Keratinocyte (primary cell): ENCODE results near the gene EPHA3. TPM values are rescaled to one million over a fixed set of nuclear protein-coding genes. Genes with fewer than 3 reads are reported as not detected.

Source experiments
- DNase-seq: peaks from one replicate; pipeline ENCODE4 v3.0.0-alpha.2; 2011; ENCODE audit warnings: low read depth, missing footprints, low spot score
- FAIRE-seq: peaks from 2 replicates; lab custom pipeline; 2011; peaks lifted over from hg19 to GRCh38; lab: Jason Lieb, UNC
- H2AFZ ChIP-seq: 2 replicates; pipeline ENCODE4 v1.6.0; 2012; ENCODE audit warnings: low read length, control low read depth, inconsistent platforms; ENCODE audit not compliant: control insufficient read depth
- H3K27ac ChIP-seq: 2 replicates; pipeline ENCODE4 v1.5.1; 2011; ENCODE audit warnings: low read length; ENCODE audit not compliant: control insufficient read depth, insufficient read depth
- H3K27me3 ChIP-seq: 3 replicates; pipeline ENCODE4 v1.6.0; 2011; ENCODE audit warnings: low read length; ENCODE audit not compliant: control insufficient read depth, insufficient read depth; ENCODE audit errors: extremely low read depth
- H3K36me3 ChIP-seq, 2 experiments: 2 replicates in 1 of 2; 3 replicates in 1 of 2; pipeline ENCODE4 v1.5.1; 2011; ENCODE audit warnings: low read length in 2 of 2, mild to moderate bottlenecking in 1 of 2; ENCODE audit not compliant: control insufficient read depth in 2 of 2, insufficient read depth in 2 of 2; ENCODE audit errors: extremely low read depth in 1 of 2
- H3K4me1 ChIP-seq: 3 replicates; pipeline ENCODE4 v1.5.1; 2011; ENCODE audit warnings: low read length; ENCODE audit not compliant: control insufficient read depth, insufficient read depth; ENCODE audit errors: extremely low read depth
- H3K4me2 ChIP-seq: 3 replicates; pipeline ENCODE4 v1.6.0; 2011; ENCODE audit warnings: low read depth, low read length; ENCODE audit not compliant: control insufficient read depth, insufficient read depth; ENCODE audit errors: extremely low read depth
- H3K4me3 ChIP-seq, 3 experiments: fragments of 200-600 bp in 1 of 3; sonication (generic) in 1 of 3; 2 replicates in 2 of 3; 3 replicates in 1 of 3; pipeline ENCODE4 v1.5.1; 2011 to 2016; ENCODE audit warnings: low read length in 3 of 3, mild to moderate bottlenecking in 3 of 3, control low read depth in 2 of 3, inconsistent platforms in 1 of 3, low read depth in 1 of 3, mixed read lengths in 1 of 3, mixed run types in 1 of 3, moderate library complexity in 1 of 3; ENCODE audit not compliant: control insufficient read depth in 2 of 3, insufficient read depth in 2 of 3; ENCODE audit errors: extremely low read depth in 1 of 3
- H3K79me2 ChIP-seq: 2 replicates; pipeline ENCODE4 v1.6.0; 2012; ENCODE audit warnings: low read length; ENCODE audit not compliant: control insufficient read depth, insufficient read depth
- H3K9ac ChIP-seq: 3 replicates; pipeline ENCODE4 v1.6.0; 2011; ENCODE audit warnings: low read length; ENCODE audit not compliant: control insufficient read depth, insufficient read depth; ENCODE audit errors: extremely low read depth
- H3K9me1 ChIP-seq: 3 replicates; pipeline ENCODE4 v1.6.0; 2011; ENCODE audit warnings: low read length; ENCODE audit not compliant: control insufficient read depth, insufficient read depth; ENCODE audit errors: extremely low read depth
- H3K9me3 ChIP-seq: 2 replicates; pipeline ENCODE4 v1.5.1; 2012; ENCODE audit warnings: low read depth, low read length; ENCODE audit not compliant: control insufficient read depth
- H4K20me1 ChIP-seq: 3 replicates; pipeline ENCODE4 v1.6.0; 2011; ENCODE audit warnings: low read length; ENCODE audit not compliant: control insufficient read depth, insufficient read depth; ENCODE audit errors: extremely low read depth
- EZH2 ChIP-seq: IDR thresholded peaks from one replicate; pipeline ENCODE4 v1.6.1; 2012; ENCODE audit warnings: inconsistent platforms, mild to moderate bottlenecking, low read length, moderate library complexity
- dilution Hi-C: fragments of 300-500 bp; cut with MboI; formaldehyde crosslinking; loops from one replicate; pipeline ENCODE4 v1.7.0; 2020; ENCODE audit warnings: low sequenced_read_pairs; ENCODE audit not compliant: extremely low pct_ligation_motif_present
- polyA plus RNA-seq, 5 experiments: library from polyadenylated mRNA; depleted of rRNA in 3 of 5; stranded (reverse) in 3 of 5; stranded (forward) in 1 of 5; unstranded in 1 of 5; fragments of >200 nt; gene quantifications; 1 replicate in 1 of 5; 2 replicates in 3 of 5; 3 replicates in 1 of 5; pipeline versions ENCODE4 v1.2.1 to v1.2.3, GENCODE V29; 2011 to 2012; ENCODE audit warnings: missing spikeins in 2 of 5, low read depth in 1 of 5, low replicate concordance in 1 of 5
- TF ChIP-seq, protein P1 (sequence below), 3 experiments: IDR thresholded peaks in 1 of 3; conservative IDR thresholded peaks in 1 of 3; optimal IDR thresholded peaks in 1 of 3; 2 replicates in 2 of 3; 3 replicates in 1 of 3; pipeline versions ENCODE3 to v1.5.1; 2011; ENCODE audit warnings: low read length in 3 of 3, mild to moderate bottlenecking in 3 of 3, moderate library complexity in 2 of 3, control low read depth in 1 of 3, inconsistent platforms in 1 of 3; ENCODE audit not compliant: insufficient read depth in 2 of 3; ENCODE audit errors: extremely low read depth in 1 of 3

Gene EPHA3
- polyA plus RNA-seq, 1 donor (not counting 4 experiments of a cell fraction or from before 2014, with no cell fraction given): 0.13 TPM

DNA sequence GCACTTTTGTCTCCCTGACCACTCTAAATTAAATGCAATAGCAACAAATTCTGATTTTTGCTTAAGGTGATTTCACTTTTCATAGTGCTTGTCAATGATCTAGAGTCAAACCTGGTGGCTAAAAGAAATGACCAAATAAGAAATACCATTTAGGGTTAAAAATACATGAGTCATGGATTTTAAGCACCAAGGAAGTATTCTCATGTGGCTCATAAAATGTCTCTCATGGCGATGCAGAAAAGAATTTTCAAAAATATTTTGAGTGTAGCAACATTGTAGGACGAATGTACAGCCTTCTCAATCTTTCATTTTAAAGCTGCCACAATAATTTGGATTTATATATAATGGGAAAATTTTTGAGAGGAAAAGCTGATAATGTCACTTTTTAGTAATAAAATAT, 193.6 kb downstream of the EPHA3 start:
- Histone ChIP-seq H3K4me3 (no peak overlapping the region), H3K4me2 (no peak overlapping the region), H3K9me3 (no peaks in the 10 kb centered on the region), H3K27ac (no peak overlapping the region), H3K36me3 (no peaks in the 10 kb centered on the region), H3K27me3 (no peaks in the 10 kb centered on the region), H3K4me1 (no peaks in the 10 kb centered on the region), H3K9me1 (no peaks in the 10 kb centered on the region), H2AFZ (no peak overlapping the region), H4K20me1 (no peaks in the 10 kb centered on the region), H3K9ac (no peak overlapping the region), H3K79me2 (no peaks in the 10 kb centered on the region)
- dilution Hi-C loops: no loop called here
- no peak for TF ChIP-seq EZH2
- no peak for DNase-seq
- no peak for FAIRE-seq

DNA sequence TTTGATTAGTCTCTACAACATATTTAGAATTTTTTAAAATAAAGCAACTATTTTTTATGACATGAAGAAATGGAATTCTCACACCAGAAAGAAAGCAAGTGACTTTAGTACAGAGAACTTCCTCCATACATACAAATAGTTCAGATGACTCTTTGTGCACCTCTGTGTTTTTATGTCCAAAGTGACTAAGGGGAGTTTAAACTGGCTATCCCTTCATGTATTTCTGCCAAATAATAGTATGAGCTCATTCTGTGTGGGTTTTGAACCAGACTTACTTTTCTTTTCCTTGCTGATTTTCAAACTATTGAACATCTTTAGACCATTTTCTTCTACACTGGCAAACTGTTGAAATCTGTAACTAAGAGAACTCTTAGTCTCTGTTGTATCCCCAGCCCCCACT, 196.3 kb downstream of the EPHA3 start:
- H3K4me2 ChIP-seq: no peak overlapping the region
- H3K36me3 ChIP-seq: no peaks in the 10 kb centered on the region
- no peak overlapping the region for H3K4me3 ChIP-seq
- DNase-seq: no peak
- no peak overlapping the region for H3K27ac ChIP-seq
- no peaks in the 10 kb centered on the region for H4K20me1 ChIP-seq
- no peak for TF ChIP-seq EZH2
- TF ChIP-seq, protein P1, sequence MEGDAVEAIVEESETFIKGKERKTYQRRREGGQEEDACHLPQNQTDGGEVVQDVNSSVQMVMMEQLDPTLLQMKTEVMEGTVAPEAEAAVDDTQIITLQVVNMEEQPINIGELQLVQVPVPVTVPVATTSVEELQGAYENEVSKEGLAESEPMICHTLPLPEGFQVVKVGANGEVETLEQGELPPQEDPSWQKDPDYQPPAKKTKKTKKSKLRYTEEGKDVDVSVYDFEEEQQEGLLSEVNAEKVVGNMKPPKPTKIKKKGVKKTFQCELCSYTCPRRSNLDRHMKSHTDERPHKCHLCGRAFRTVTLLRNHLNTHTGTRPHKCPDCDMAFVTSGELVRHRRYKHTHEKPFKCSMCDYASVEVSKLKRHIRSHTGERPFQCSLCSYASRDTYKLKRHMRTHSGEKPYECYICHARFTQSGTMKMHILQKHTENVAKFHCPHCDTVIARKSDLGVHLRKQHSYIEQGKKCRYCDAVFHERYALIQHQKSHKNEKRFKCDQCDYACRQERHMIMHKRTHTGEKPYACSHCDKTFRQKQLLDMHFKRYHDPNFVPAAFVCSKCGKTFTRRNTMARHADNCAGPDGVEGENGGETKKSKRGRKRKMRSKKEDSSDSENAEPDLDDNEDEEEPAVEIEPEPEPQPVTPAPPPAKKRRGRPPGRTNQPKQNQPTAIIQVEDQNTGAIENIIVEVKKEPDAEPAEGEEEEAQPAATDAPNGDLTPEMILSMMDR (optimal IDR thresholded peaks at IDR 0.05 in 1 of 3, IDR thresholded peaks at IDR 0.05 in 1 of 3, conservative IDR thresholded peaks at IDR 0.05 in 1 of 3; ENCODE audit: extremely low read depth in 1 of 3, insufficient read depth in 2 of 3, low read length in 3 of 3): no peak
- H3K9me1 ChIP-seq: no peaks in the 10 kb centered on the region
- H3K9me3 ChIP-seq: no peaks in the 10 kb centered on the region
- no peaks in the 10 kb centered on the region for H3K27me3 ChIP-seq
- dilution Hi-C loops: no loop called here
- H3K9ac ChIP-seq: no peak overlapping the region
- no peaks in the 10 kb centered on the region for H3K79me2 ChIP-seq
- H2AFZ ChIP-seq: no peak overlapping the region
- H3K4me1 ChIP-seq: no peaks in the 10 kb centered on the region
- FAIRE-seq: no peak

DNA sequence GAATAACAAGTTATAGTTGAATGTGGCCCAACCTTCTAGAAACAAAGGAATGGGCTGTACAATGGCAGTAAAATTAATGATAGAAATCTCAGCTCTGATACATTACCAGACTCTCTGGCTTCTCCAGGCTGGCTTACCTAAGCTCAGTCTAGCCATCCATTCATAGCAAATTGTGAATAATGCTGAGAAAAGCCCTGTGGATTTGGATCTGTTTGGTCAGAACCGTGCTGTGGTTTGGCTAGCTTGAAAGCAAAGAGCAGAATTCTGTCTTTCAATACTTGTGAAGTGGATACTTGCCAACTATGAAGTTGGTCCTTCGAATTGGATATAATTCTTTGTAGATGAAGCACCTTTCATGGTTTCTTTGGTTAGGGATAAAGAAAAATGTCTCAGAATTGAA, 199.1 kb downstream of the EPHA3 start:
- Histone ChIP-seq H3K27me3 (no peaks in the 10 kb centered on the region), H3K79me2 (no peaks in the 10 kb centered on the region)
- dilution Hi-C loops: no loop called here

More for the DNA sequence above, 199.1 kb downstream of the EPHA3 start:
- no peak for TF ChIP-seq EZH2
- TF ChIP-seq, protein P1 (optimal IDR thresholded peaks at IDR 0.05 in 1 of 3, IDR thresholded peaks at IDR 0.05 in 1 of 3, conservative IDR thresholded peaks at IDR 0.05 in 1 of 3; ENCODE audit: extremely low read depth in 1 of 3, insufficient read depth in 2 of 3, low read length in 3 of 3): no peak
- Histone ChIP-seq H3K9me1 (no peaks in the 10 kb centered on the region), H2AFZ (no peak overlapping the region), H3K36me3 (no peaks in the 10 kb centered on the region), H3K27ac (no peak overlapping the region), H3K9me3 (no peaks in the 10 kb centered on the region), H3K4me2 (no peak overlapping the region), H3K4me1 (no peaks in the 10 kb centered on the region), H3K4me3 (no peak overlapping the region), H4K20me1 (no peaks in the 10 kb centered on the region), H3K9ac (no peak overlapping the region)
- DNase-seq: no peak
- FAIRE-seq: no peak
